A673 (cell line): ENCODE results near the gene STK11. TPM values are rescaled to one million over a fixed set of nuclear protein-coding genes. Genes with fewer than 3 reads are reported as not detected.

Source experiments
- BruUV-seq: library from RNA; stranded (reverse); fragments of 400-500 nt; replicated peaks from 2 replicates; lab custom pipeline; 2021; lab: Mats Ljungman, UMichigan
- CTCF ChIA-PET: fragments of 300-600 bp; sonication (Branson Sonifier 250); formaldehyde crosslinking; loops from one replicate; lab custom pipeline; 2022; ENCODE audit warnings: antibody characterized with exemption; lab: Charles Lee
- POLR2A ChIA-PET: fragments of 300-600 bp; sonication (Branson Sonifier 250); formaldehyde crosslinking; loops from one replicate; lab custom pipeline; 2022; ENCODE audit warnings: antibody characterized with exemption; ENCODE audit not compliant: low non-redundant PET; lab: Charles Lee
- DNase-seq: peaks from one replicate; pipeline ENCODE4 v3.0.0-alpha.2; 2015; ENCODE audit warnings: low spot score
- H3K27ac ChIP-seq: fragments of 200-600 bp; sonication (generic); 2 replicates; pipeline ENCODE4 v1.5.1; 2016; ENCODE audit warnings: mixed run types, low read depth, mild to moderate bottlenecking, mixed read lengths, antibody characterized with exemption, low read length; ENCODE audit not compliant: poor library complexity, severe bottlenecking
- H3K27me3 ChIP-seq: fragments of 200-600 bp; sonication (generic); replicated peaks from 2 replicates; pipeline ENCODE4 v1.6.1; 2017; ENCODE audit warnings: mixed run types, low read depth, mild to moderate bottlenecking, mixed read lengths, antibody characterized with exemption, low read length; ENCODE audit not compliant: insufficient read depth, poor library complexity
- H3K36me3 ChIP-seq: fragments of 200-600 bp; sonication (generic); 2 replicates; pipeline ENCODE4 v1.6.1; 2016; ENCODE audit warnings: mixed run types, mild to moderate bottlenecking, mixed read lengths, antibody characterized with exemption, low read length; ENCODE audit not compliant: insufficient read depth, poor library complexity, severe bottlenecking
- H3K4me1 ChIP-seq: fragments of 200-600 bp; sonication (generic); 2 replicates; pipeline ENCODE4 v1.6.1; 2017; ENCODE audit warnings: mixed run types, mild to moderate bottlenecking, mixed read lengths, antibody characterized with exemption, low read length; ENCODE audit not compliant: insufficient read depth, poor library complexity, severe bottlenecking
- H3K4me3 ChIP-seq: fragments of 200-600 bp; sonication (generic); 2 replicates; pipeline ENCODE4 v1.5.1; 2016; ENCODE audit warnings: low read depth, mixed run types, mild to moderate bottlenecking, mixed read lengths, low read length; ENCODE audit not compliant: poor library complexity, severe bottlenecking
- H3K9me3 ChIP-seq: fragments of 200-600 bp; sonication (generic); 2 replicates; pipeline ENCODE4 v1.6.1; 2016; ENCODE audit warnings: mixed run types, low read depth, mild to moderate bottlenecking, mixed read lengths, antibody characterized with exemption, low read length; ENCODE audit not compliant: poor library complexity, severe bottlenecking
- EZH2 ChIP-seq: fragments of 200-600 bp; sonication (generic); IDR thresholded peaks from 2 replicates; pipeline ENCODE4 v1.6.1; 2017; ENCODE audit warnings: borderline replicate concordance, low read depth, mild to moderate bottlenecking, mixed read lengths, antibody characterized with exemption, low read length; ENCODE audit not compliant: poor library complexity, severe bottlenecking
- intact Hi-C: fragments of 100-400 bp; cut with micrococcal nuclease; formaldehyde crosslinking; loops from one replicate; pipeline ENCODE4 v1.10.0; 2022; ENCODE audit not compliant: unreplicated experiment
- total RNA-seq: library from RNA; stranded (reverse); gene quantifications from 2 replicates; pipeline ENCODE4 v1.2.3, GENCODE V29; 2021
- TF ChIP-seq, protein P1 (sequence below): fragments of 300-800, 200-600 bp; sonication (generic); conservative IDR thresholded peaks from 2 replicates; pipeline ENCODE4 v1.5.1; 2017; ENCODE audit warnings: low read depth, mild to moderate bottlenecking, antibody characterized with exemption, low read length, moderate library complexity, mixed read lengths

The STK11 gene
- total RNA-seq, 1 experiment from 2014 or later: 64.9 TPM

DNA sequence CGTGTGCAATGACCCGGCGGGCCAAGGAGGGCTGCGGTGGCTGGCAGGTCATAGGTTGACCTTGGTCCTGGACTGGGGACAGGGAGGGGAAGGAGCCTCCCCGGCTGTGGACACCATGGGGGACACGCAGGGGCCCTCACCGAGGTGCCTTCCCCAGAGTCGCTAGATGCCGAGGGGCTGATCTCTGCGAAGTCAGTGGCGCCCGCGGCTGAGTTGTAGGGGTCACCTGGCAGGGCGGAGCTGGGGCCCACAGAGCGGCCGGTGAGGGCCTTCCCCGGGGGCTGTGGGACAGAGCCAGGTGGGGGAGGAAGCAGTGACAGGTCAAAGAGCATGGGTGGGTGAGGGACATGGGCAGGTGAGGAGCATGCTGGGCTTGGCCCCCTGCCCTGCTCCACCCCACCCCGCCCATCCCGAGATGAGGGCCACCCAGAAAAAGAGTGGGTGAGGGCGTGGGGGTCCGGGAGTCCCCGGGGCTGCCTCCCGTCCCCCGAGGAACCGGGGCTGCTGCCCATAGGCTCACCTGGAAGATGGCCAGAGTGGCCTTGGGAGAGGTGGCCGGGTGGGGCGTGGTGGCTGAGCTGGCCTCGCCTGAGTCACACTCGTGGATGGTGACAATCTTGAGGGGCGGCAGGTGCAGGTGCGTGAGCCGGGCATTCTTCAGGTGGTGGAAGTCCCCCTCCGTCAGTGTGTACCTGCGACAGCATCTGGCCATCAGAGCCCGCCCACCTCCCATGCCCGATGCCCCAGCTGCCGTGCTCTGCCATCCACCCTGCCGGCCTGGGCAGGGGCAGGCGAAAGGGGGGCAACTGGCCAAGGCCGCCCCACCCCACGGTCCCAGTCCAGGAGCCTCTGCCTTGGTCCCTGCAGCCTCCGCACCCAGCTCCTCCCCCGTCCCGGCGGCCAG, 28.7 kb downstream of the STK11 start:
- no peak overlapping the region for H3K27ac ChIP-seq
- H3K9me3 ChIP-seq: no peaks in the 10 kb centered on the region
- peaks cover 16% of the 10 kb centered on the region for H3K4me1 ChIP-seq
- ChIA-PET CTCF (interaction anchor here (0.6 kb wide), 1 partner anchor 56 kb away, joined by 5 read pairs; no protein-coding TSS in a partner anchor), POLR2A (no interaction called here)
- no peak for TF ChIP-seq EZH2
- TF ChIP-seq, protein P1, sequence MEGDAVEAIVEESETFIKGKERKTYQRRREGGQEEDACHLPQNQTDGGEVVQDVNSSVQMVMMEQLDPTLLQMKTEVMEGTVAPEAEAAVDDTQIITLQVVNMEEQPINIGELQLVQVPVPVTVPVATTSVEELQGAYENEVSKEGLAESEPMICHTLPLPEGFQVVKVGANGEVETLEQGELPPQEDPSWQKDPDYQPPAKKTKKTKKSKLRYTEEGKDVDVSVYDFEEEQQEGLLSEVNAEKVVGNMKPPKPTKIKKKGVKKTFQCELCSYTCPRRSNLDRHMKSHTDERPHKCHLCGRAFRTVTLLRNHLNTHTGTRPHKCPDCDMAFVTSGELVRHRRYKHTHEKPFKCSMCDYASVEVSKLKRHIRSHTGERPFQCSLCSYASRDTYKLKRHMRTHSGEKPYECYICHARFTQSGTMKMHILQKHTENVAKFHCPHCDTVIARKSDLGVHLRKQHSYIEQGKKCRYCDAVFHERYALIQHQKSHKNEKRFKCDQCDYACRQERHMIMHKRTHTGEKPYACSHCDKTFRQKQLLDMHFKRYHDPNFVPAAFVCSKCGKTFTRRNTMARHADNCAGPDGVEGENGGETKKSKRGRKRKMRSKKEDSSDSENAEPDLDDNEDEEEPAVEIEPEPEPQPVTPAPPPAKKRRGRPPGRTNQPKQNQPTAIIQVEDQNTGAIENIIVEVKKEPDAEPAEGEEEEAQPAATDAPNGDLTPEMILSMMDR: no peak
- peaks cover 8% of the 10 kb centered on the region for H3K36me3 ChIP-seq
- intact Hi-C loops: no loop called here
- H3K4me3 ChIP-seq: no peak overlapping the region
- no TSS peak for BruUV-seq
- no peak for DNase-seq
- H3K27me3 ChIP-seq: no peaks in the 10 kb centered on the region

DNA sequence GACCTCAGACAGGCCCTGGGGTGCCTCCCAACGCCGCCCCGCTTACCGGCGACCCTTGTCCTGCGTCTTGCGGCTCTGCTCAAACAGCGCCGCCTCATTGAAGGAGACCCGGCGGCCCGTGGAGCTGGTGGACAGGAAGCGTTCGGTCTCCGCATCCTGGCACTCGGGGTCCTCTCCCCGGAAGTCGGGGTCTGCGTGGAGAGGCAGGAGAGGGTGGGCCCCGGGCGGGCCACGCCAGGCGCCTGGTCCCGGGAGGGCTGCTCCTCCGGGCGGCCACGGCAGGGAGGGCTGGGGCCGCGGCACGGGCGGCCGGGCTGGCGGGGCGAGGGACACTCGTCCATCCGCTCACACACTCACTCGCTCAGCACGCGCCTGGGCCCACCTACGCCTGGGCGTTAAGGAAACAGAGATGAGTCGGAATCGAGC, 29.4 kb downstream of the STK11 start:
- Histone ChIP-seq H3K9me3 (no peaks in the 10 kb centered on the region), H3K4me3 (no peak overlapping the region), H3K27ac (no peak overlapping the region), H3K4me1 (peaks cover 22% of the 10 kb centered on the region), H3K36me3 (peaks cover 8% of the 10 kb centered on the region), H3K27me3 (no peaks in the 10 kb centered on the region)
- DNase-seq: no peak
- no TSS peak for BruUV-seq
- POLR2A ChIA-PET: no interaction called here
- CTCF ChIA-PET: interaction anchor here (0.6 kb wide), 1 partner anchor 56 kb away, joined by 5 read pairs; no protein-coding TSS in a partner anchor
- no peak for TF ChIP-seq EZH2
- TF ChIP-seq, protein P1: no peak
- intact Hi-C loops: no loop called here

DNA sequence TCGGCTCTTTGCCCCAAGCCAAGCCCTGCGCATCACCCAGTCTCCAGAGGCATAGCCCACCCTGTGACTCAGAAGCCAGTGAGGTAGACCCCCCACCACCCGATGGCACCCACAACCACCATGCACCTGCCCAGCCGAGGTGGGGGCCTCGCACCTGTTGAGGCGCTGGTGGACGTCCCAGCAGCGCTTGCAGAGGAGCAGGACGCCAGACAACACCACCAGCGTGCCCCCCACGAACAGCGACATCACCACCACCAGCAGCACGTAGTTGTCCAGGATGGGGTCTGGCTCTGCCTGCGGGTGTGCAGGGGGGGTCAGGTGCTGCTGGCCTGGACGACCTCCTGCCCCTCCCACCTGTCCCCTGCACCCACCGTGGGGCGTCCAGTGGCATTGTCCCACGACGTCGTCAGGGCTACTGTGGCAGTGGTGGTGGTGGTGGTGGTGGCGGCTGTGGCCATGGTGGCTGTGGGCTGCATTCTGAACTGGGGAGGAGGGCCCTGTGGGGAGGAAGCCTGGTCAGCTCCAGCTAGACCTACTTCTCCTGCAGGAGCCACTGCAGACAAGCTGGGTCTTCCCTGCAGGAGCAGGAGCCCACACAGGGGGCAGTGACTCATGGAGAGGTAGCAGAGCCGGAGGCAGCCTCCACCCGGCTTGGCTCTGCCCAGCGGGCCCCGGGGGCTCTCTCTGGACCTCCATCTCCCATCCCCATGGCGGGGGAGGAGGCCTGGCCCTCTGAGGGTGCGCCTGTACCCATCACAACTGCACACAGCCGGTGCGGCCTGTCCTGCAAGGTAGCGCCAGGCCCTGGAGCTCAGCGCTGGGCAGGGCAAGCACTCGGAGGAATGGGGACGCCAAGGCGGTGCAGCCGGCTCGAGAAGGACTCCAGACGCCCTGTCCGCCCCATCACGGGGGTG, 30.3 kb downstream of the STK11 start:
- TF ChIP-seq, protein P1: no peak
- TF ChIP-seq EZH2: no peak
- Histone ChIP-seq H3K4me3 (peak overlapping the region; percentile 86), H3K4me1 (peaks cover 24% of the 10 kb centered on the region), H3K27me3 (no peaks in the 10 kb centered on the region), H3K9me3 (no peaks in the 10 kb centered on the region), H3K36me3 (peaks cover 8% of the 10 kb centered on the region), H3K27ac (no peak overlapping the region)
- ChIA-PET POLR2A (no interaction called here), CTCF (interaction anchor here (0.5 kb wide), 1 partner anchor 11 kb away, joined by 4 read pairs; no protein-coding TSS in a partner anchor)
- DNase-seq: no peak
- no TSS peak for BruUV-seq
- intact Hi-C loops: no loop called here
